ENCODE results near the gene TBATA.

Gene TBATA
- total RNA-seq, result 0 to 4.2 (median 0.16) reads per million in 18 experiments

- peak in 1 of 2 donors; percentile 21 for DNase-seq
Measured at GRCh38 chr10:70785190-70785589, at the start of gene TBATA. TSS of gene TBATA (minus strand) at chr10:70785377. CDS start at chr10:70783379, 1,998 bp downstream.

GRCh38 chr10:70834441-70835151 lies 49.4 kb upstream of the TBATA start:
- peak; percentile 66 to 74 for DNase-seq

GRCh38 chr10:70834021-70834420 lies 48.8 kb upstream of the TBATA start:
- no peak for DNase-seq

- DNase-seq, result no peak
Measured at GRCh38 chr10:70833601-70834000, 48.4 kb upstream of the TBATA start.

- peak; percentile 74 to 81 for DNase-seq
Measured at GRCh38 chr10:70832852-70833528, 47.8 kb upstream of the TBATA start.

- no peak for DNase-seq
Measured at GRCh38 chr10:70832221-70832620, 47.0 kb upstream of the TBATA start.

- DNase-seq, result peak in 1 of 2 donors; percentile 10
Measured at GRCh38 chr10:70830164-70830563, 45.0 kb upstream of the TBATA start.

- no peak for DNase-seq
Measured at GRCh38 chr10:70829543-70829942, 44.4 kb upstream of the TBATA start.

GRCh38 chr10:70828923-70829322 lies 43.7 kb upstream of the TBATA start:
- DNase-seq, result no peak

GRCh38 chr10:70827086-70827757 lies 42.0 kb upstream of the TBATA start:
- DNase-seq, result no peak

GRCh38 chr10:70822076-70822820 lies 37.1 kb upstream of the TBATA start:
- no peak for DNase-seq

- no peak for DNase-seq
Measured at GRCh38 chr10:70820976-70821750, 36.0 kb upstream of the TBATA start.

- DNase-seq, result peak; percentile 29 to 39
Measured at GRCh38 chr10:70816220-70816894, 31.2 kb upstream of the TBATA start.

- peak; percentile 83 to 87 for DNase-seq
Measured at GRCh38 chr10:70815504-70816219, 30.5 kb upstream of the TBATA start, which contains the start of gene SGPL1. TSS of gene SGPL1 (plus strand) at chr10:70815948. CDS start at chr10:70816854, 906 bp downstream.

GRCh38 chr10:70814126-70814525 lies 28.9 kb upstream of the TBATA start:
- no peak for DNase-seq

- no peak for DNase-seq
Measured at GRCh38 chr10:70812814-70813213, 27.6 kb upstream of the TBATA start.

GRCh38 chr10:70811881-70812280 lies 26.7 kb upstream of the TBATA start:
- DNase-seq, result no peak

- no peak for DNase-seq
Measured at GRCh38 chr10:70810967-70811366, 25.8 kb upstream of the TBATA start.

- DNase-seq, result no peak
Measured at GRCh38 chr10:70809726-70810125, 24.5 kb upstream of the TBATA start.

- DNase-seq, result no peak
Measured at GRCh38 chr10:70809011-70809611, 23.9 kb upstream of the TBATA start.
